NT2/D1 (cell line): ENCODE data around the gene RPS6KA3.

Source experiments
- SUZ12 ChIP-seq: IDR thresholded peaks from 2 replicates; pipeline ENCODE4 v1.6.1; 2011; ENCODE audit not compliant: insufficient read length, insufficient read depth; ENCODE audit errors: extremely low read depth
- YY1 ChIP-seq: IDR thresholded peaks from 2 replicates; pipeline ENCODE4 v1.6.1; 2011; ENCODE audit not compliant: insufficient read length, insufficient read depth

- TF ChIP-seq SUZ12: no peak
- no peak for TF ChIP-seq YY1
Measured at GRCh38 chrX:20129547-20129946, 137.2 kb downstream of the RPS6KA3 start.
